Stimulated activated CD4-positive, alpha-beta T cell treated with anti-CD3 and anti-CD28 coated beads, Interleukin-15, amount 100 ng/mL, for 24 hours (primary cell): ENCODE results near the gene AHRR.
"Not testable (repeated sequence)": the region's sequence is repeated elsewhere in the genome, so short reads cannot be mapped to it uniquely, and the experiment has no call there.

Experiments
- DNase-seq: peaks from one replicate; pipeline ENCODE4 v3.0.0-alpha.2; 2020

The AHRR gene

GRCh38 chr5:368183-369084 is 46.9 kb downstream of the AHRR start:
- DNase-seq = peak; percentile 32

GRCh38 chr5:369151-369868 is 47.8 kb downstream of the AHRR start:
- DNase-seq = peak; percentile 31

- DNase-seq = not testable (repeated sequence)
Measured at GRCh38 chr5:369869-370236, 48.3 kb downstream of the AHRR start.

- no peak for DNase-seq
Measured at GRCh38 chr5:370311-370958, 48.9 kb downstream of the AHRR start.

- DNase-seq = no peak
Measured at GRCh38 chr5:370959-371810, 49.7 kb downstream of the AHRR start.

- no peak for DNase-seq
Measured at GRCh38 chr5:371811-372555, 50.5 kb downstream of the AHRR start.

- peak; percentile 41 for DNase-seq
Measured at GRCh38 chr5:372556-372995, 51.1 kb downstream of the AHRR start.

GRCh38 chr5:372996-373709 is 51.6 kb downstream of the AHRR start:
- peak; percentile 38 for DNase-seq

- DNase-seq = peak; percentile 87
Measured at GRCh38 chr5:373710-374602, 52.4 kb downstream of the AHRR start.

GRCh38 chr5:374631-375335 is 53.3 kb downstream of the AHRR start:
- DNase-seq = peak; percentile 10

GRCh38 chr5:375336-375920 is 53.9 kb downstream of the AHRR start:
- DNase-seq = peak; percentile 6

- peak; percentile 4 for DNase-seq
Measured at GRCh38 chr5:375921-376798, 54.6 kb downstream of the AHRR start.

GRCh38 chr5:376799-377325 is 55.3 kb downstream of the AHRR start:
- DNase-seq = peak; percentile 1

- DNase-seq = no peak
Measured at GRCh38 chr5:377326-377981, 55.9 kb downstream of the AHRR start.

GRCh38 chr5:378301-378891 is 56.9 kb downstream of the AHRR start:
- DNase-seq = peak; percentile 69

- peak; percentile 26 for DNase-seq
Measured at GRCh38 chr5:378976-379742, 57.6 kb downstream of the AHRR start.
